HG03097 (cell line): ENCODE results near the gene PDCD11.
"Not testable (repeated sequence)": the region's sequence is repeated elsewhere in the genome, so short reads cannot be mapped to it uniquely, and the experiment has no call there.

ENCODE experiments used
- ATAC-seq: cut with Tn5 transposase; IDR thresholded peaks from one replicate; pipeline ENCODE4 v1.9.1; 2021; ENCODE audit not compliant: unreplicated experiment, low FRiP score

The PDCD11 gene

DNA sequence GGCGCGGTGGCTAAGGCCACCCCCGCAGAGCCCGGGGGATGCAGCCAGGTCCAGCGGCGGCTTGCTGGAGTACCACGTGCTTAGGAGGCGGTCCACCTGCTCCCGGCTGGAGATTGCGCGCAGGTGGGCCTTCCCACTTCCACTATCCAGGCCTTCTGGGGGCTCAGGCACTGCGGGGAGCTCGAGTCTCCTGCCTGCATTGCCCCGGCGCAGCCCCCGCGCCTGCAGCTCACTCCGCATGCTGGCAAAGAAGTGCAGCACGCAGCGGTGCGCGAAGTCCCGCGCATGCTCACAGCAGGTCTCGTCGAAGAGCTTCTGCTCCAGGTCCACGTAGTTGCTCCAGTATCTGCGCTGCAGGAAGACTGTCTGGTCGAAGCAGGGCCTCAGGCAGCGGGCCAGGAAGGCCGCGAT lies 76.8 kb downstream of the PDCD11 start:
- ATAC-seq: no peak

DNA sequence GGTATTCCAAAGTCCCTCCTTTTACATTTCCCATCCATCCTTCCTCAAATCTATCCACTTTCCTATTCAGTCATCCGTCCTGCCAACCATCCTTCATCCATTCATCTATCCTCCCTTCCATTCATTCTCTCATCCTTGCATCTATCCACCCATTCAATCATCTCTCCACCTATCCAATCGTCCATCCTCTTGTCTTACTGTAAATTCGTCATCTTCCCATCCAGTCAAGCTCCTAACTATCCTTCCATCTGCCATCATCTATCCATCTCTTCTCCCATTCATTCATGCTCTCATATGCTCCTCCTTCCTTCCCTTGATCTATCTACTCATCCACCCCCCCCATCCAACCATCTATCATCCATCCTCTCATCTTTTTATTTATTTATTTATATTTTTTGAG lies 77.7 kb downstream of the PDCD11 start:
- ATAC-seq: no peak

DNA sequence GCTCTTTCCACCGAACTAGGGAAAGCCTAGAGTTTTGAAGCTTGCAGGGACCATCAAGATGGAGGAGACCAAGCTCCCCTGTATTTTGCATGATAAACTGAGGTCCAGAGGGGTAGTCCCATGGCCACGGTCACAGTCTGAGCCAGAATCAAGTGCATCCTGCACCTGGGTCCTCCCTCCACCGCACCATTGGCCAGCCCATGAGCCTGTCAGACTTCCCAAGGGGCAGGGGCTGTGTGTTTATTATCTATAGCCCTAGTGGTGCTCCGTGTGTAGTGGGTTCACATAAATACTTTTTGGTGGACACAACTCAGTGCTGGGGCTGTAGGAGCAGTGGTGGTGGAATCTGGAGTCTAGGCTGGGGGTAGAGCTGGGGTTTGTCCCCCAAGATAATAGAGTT lies 79.0 kb downstream of the PDCD11 start:
- ATAC-seq: no peak

DNA sequence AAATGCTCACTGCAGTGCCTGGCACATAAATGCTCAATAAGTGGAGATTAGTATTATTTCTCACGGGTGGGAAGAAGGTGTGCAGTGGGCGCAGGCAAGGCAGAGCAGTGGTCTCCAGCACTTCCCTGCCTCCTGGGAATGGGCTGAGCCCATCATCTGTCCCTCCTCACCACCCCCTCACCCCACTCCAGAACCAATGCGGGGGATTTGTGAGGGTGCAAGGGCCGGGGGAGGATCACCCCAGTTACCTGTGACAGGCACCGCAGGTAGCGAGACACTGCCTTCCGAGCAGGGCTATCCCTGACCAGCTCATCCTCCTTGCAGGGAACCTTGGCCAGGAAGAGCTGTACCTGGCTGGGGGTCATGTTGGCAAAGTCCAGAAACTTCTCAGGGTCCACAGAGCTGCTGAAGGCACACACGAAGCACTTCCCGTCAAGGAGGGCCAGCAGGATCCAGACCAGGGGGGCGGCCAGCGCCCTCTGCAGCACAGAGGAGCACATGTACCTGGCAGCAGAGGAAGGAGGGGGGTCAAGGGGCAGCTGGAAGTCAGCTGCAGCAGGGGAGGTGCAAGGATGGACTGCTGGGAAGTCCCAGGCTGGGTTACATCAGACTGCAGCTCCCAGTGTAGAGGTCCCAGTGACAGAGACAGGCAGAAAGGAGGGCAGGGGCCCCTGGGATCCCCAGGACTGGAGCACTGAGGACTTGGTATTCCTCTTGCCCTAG lies 79.8 kb downstream of the PDCD11 start:
- ATAC-seq: no peak

DNA sequence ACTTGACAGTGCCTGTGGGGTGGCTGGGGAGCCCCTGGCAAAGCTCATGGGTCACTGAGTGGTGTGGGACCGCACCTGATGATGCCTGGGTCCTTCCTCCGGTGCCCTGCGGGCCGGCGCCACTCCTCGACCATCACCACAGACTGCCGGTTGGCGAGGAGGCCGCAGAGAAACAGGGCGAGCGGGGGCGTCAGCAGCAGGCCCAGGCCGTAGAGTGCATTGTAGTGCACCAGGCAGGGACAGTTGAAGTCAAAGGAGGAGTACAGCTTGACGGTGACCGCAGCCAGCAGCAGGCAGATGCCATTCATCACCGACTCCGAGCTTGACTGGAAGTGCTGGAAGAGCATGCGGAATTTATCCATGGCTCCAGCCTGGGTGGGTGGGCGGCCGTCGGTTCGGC lies 82.2 kb downstream of the PDCD11 start:
- no peak for ATAC-seq

DNA sequence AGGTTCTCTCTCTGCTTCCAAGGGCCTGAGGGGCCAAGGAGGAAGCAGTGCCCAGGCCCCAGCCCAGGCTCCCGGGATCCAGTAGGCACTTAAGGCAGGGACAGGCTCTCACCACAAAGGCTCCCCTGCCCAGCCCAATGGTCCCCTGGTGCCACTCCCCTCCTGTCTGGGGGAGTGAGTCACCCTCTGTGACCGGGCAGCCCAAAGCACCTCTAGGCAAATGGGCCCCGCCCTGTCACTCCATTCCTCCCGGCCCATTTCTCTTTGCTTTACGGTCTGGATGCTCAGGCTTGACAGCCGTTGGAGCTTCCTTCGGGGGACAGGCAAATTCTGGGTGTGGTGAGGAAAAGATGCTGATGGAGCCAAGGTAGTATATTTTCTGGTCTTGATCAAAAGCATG lies 82.7 kb downstream of the PDCD11 start, which contains the start of gene CALHM3:
CALHM3 (minus strand) TSS at position 106 of the 400 bp plus-strand sequence. CDS start 208 bp downstream, outside the sequence.
- no peak for ATAC-seq

DNA sequence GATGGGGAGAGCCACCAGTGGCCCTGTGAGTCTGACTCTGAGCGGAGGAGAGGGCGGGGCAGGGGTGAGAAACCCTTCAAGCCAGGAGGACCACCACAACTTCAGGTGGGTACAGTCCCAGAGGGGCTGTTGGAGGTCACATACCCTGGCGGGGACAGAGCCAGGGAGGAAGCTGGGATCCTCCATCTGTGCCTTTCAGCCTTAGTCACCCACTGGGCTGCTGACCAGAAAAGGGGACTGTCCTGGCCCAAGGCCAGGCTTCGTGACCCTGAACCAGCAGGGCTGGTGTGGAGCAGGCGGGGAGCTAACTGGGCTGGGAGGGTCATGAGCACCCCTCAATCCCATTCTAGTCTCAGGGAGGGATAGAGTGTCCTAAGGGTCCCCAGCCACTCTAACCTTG lies 84.1 kb downstream of the PDCD11 start:
- ATAC-seq: no peak

DNA sequence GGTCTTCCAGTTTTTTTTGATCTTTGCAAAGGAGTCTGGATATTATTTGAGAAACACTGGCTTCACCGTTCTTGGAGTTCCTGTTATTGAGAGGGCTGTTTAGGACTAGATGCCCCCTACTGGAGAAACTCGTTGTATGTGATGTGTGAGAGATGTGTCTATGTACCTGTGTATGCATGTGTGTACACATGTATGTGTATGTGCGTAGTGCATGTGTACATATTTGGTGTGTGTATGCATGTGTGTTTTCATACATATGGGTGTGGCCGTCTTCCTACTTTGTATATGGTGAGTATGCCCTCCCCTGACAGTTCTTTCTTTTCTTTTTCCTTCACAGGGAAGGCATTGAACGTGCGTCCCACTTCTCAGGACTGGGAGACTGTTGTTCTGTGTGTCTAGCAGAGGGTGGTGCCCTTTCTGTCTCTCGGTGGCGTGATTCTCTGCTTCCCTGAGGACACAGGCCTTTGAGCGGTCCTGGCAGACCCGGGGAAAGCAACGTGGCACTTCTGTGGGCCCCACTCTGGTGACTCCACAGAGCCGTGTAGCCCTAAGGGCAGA lies 85.6 kb downstream of the PDCD11 start:
- no peak for ATAC-seq

DNA sequence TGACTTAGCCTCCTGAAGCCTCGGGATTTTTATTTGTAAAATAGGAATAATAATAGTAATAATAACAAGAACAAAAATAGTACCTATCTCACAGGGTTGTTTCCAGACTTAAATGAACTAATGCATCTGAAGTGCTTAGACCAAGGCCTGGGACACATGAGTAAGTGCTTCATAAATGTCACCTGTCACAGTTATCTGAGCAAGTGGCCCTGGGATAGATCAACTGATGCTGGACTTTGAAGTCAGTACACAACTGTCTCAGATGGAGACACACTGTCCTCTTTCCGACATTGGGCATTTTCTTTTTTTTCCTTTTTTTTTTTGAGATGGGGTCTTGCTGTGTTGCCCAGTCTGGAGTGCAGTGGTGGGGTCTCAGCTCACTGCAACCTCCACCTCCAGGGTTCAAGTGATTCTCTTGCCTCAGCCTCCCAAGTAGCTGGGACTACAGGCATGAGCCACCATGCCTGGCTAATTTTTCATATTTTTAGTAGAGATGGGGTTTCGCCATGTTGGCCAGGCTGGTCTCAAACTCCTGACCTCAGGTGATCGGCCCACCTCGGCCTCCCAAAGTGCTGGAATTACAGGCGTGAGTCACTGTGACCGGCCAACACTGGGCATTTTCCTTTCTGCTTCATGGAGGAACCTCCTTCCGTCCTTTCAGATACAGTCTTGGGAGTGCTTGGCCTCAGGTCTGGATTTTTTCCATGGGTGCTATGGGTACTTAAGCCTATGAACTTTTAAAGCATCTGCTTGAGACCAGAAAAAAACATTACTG lies 90.4 kb downstream of the PDCD11 start:
- not testable (repeated sequence) for ATAC-seq

DNA sequence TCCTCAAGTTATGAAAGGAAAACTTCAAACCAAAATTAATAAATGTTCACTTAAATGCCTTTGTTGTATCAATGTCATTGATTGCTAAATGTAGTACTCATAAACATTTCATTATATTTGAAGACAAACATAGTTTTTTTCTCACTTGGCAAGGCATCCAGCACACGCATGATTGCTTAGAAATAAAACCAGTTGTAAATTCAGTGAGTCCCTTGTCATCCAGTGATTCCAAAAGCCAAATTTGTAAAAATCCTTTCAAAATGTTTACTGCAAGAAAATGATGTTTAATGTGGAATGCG lies 90.9 kb downstream of the PDCD11 start:
- ATAC-seq: no peak

DNA sequence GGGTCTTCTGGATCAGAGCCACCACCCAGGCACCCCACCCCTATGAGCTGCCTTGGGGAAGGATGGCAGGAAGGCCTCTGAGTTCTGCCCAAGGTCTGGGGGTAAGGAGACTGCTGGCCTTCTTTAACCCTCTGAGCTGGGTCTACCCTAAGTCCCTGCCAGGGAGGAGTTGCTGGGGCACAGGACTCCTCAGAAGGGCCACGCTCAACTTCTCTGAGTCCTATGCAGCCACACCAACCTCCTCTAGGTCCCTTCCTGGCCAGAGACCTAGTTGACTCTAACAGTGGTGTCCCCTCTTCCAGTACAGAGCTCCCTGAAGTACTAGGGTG lies 94.5 kb downstream of the PDCD11 start:
- no peak for ATAC-seq

DNA sequence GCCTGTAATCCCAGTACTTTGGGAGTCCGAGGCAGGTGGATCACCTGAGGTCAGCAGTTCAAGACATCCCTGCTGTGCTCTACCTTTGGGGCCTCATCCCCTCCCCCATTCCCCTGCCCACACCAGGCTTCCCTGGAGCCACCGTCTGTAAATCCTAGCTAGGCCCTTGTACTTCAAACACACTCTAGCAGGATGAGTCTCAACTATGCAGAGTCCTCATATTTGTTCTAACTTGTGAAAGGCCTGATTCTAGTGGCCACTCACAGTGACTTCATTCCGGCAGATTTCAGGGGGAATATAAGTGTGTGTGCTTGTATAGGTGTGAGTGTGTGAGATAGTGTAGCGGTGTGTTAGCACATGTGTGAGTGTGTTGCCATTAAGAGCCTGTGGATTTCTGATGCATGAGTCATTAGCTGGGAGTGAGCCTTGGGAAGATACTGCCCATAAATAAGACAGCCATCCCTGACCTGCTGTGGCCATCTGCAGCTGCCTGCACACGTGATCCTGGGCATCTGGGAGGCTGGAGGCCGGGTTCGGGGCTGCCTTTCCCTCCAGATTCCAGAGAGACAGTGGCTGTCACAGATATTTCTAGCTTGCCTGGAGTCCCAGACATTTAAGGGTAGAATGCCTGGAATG lies 95.4 kb downstream of the PDCD11 start:
- ATAC-seq: no peak

DNA sequence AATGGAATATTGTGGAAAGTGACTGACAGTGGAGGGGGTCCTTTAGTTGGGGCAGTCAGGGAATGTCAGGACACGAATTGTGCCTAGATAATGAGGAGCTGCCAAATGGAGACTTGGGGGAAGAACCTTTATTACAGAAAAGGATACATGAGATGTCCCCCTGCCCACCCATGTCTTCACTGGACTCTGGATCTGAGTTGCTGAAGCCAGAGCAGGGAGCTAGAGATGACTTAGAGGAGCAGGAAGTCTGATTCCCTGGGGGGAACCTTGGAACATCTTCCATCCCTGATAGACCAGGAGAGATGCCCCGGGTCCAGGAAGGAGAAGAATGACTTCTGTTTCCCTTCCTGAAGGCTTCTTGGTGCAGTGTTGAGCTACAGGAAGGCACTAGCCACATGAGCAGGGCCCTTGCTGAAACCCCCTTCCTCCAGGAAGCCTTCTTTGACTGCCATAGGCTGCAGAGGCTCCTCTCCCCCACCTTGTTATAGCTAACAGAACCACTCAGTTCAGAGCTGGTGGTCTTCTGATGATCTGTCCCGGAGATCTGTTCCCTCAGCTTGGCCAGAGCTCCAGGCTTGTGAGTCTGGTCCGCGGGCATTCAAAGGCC lies 96.3 kb downstream of the PDCD11 start:
- ATAC-seq: no peak

DNA sequence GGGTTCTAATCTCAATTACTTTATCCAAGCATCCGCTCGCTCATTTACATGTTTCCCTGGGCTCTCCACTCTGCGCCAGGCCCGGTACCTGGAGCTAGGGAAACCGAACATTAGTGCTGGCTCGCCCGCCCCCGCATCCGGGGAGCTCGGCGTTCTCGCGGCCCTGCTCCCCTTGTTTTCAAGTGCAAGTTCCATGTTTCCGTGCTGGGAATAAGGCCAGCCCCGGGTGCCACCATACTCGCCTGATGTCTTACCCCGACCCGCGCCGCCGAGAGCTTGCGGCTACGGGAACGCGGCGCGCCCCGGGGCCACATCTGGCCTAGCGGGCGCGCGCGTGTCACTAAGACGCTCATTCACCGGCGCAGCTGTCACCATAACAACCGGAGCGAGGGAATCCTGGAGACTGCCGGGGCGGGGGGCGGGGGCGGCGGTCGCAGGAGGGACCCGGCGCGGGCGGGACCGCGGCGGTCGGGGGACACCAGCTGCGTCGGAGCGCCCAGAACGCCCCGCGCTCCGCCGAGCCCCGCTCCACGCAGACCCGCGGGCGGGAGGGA lies 97.0 kb downstream of the PDCD11 start, which contains the start of gene NEURL1:
NEURL1 (plus strand) TSS at position 344 of the 554 bp plus-strand sequence. CDS start 683 bp downstream, outside the sequence.
- ATAC-seq: no peak

DNA sequence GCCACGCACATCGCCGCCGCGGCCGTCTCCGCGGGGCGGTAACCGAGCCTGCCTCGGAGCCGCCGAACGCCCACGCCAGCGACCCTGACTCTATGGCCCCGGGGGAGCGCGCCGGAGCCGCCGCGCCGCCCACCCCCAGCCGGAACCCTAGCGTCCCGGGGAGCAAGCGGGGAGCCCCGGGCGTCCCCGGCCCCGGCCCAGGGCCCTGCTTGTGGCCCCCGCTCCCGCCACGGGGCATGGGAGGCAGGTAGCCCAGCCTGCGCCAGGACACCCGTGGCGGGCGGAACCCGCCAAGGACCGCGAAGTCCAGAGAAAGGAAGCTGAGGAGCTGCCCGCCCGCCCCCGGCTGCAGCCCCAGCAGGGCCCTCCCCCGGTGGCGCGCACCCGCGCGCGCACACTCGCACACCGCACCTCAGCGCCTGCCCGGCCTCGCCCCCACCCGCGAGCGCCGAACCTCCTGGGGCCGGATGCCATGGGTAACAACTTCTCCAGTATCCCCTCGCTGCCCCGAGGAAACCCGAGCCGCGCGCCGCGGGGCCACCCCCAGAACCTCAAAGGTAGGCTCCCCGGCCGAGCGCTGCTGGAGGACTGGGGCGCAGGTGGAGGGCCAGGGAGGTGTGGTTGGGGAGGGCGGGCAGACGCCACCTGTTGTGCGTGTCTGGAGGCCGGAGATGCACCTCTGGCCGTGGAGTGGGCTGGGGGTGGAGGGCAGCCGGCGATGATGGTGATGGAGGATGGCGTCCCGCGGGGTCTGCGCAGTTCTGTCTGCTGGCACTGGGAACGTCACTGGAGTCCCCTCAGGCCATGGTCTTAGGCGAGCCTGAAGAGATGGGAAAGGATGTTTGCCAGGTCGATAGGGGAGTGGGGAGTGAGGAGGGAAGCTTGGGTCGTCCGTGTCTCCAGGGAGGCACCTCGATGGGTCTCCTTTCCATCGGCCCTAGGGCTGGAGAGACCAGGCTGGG lies 97.8 kb downstream of the PDCD11 start:
- ATAC-seq: no peak

DNA sequence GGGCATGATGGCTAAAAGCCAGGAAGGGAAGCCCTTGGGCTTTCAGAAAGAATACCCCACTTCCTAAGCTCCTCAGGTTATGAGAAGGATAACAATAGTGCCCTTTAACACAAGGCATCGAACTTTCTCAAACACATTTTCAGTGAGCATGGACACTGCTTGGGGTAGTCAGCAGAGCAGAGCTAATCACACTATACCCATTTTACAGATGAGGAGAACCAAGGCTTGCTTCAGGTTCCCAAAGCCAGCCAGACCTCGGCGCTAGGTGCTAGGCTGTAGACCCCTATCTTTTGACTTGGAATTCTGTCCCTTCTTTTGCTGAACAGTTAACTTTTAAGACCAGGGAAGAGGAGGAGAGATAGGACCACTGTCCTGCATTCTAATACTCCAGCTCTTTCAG lies 98.9 kb downstream of the PDCD11 start:
- ATAC-seq: no peak
